Measurements from ENCODE around the gene KCNMA1.

KCNMA1 gene

GRCh38 chr10:77252380-77253146 lies 385.0 kb downstream of the KCNMA1 start:
- DNase-seq: no peak

- no peak for DNase-seq
Measured at GRCh38 chr10:77251297-77252013, 386.2 kb downstream of the KCNMA1 start.

- no peak for DNase-seq
Measured at GRCh38 chr10:77249901-77250459, 387.6 kb downstream of the KCNMA1 start.

GRCh38 chr10:77248104-77248790 lies 389.4 kb downstream of the KCNMA1 start:
- DNase-seq: no peak

GRCh38 chr10:77247031-77247990 lies 390.3 kb downstream of the KCNMA1 start:
- no peak for DNase-seq

- DNase-seq: no peak
Measured at GRCh38 chr10:77245953-77246352, 391.7 kb downstream of the KCNMA1 start.

GRCh38 chr10:77244746-77245145 lies 392.9 kb downstream of the KCNMA1 start:
- DNase-seq: no peak

- DNase-seq: no peak
Measured at GRCh38 chr10:77244286-77244685, 393.3 kb downstream of the KCNMA1 start.

GRCh38 chr10:77241350-77241725 lies 396.3 kb downstream of the KCNMA1 start:
- DNase-seq: no peak

- no peak for DNase-seq
Measured at GRCh38 chr10:77240706-77241349, 396.8 kb downstream of the KCNMA1 start.

- no peak for DNase-seq
Measured at GRCh38 chr10:77240041-77240652, 397.5 kb downstream of the KCNMA1 start.

GRCh38 chr10:77237120-77237519 lies 400.5 kb downstream of the KCNMA1 start:
- no peak for DNase-seq

- no peak for DNase-seq
Measured at GRCh38 chr10:77236700-77237099, 400.9 kb downstream of the KCNMA1 start.

GRCh38 chr10:77236029-77236428 lies 401.6 kb downstream of the KCNMA1 start:
- DNase-seq: no peak

GRCh38 chr10:77234599-77234998 lies 403.0 kb downstream of the KCNMA1 start:
- no peak for DNase-seq

- DNase-seq: no peak
Measured at GRCh38 chr10:77233466-77233865, 404.1 kb downstream of the KCNMA1 start.

GRCh38 chr10:77231884-77232610 lies 405.6 kb downstream of the KCNMA1 start:
- DNase-seq: no peak

GRCh38 chr10:77231375-77231774 lies 406.2 kb downstream of the KCNMA1 start:
- no peak for DNase-seq

- DNase-seq: no peak
Measured at GRCh38 chr10:77230194-77230593, 407.4 kb downstream of the KCNMA1 start.

GRCh38 chr10:77229704-77230103 lies 407.9 kb downstream of the KCNMA1 start:
- no peak for DNase-seq

- DNase-seq: no peak
Measured at GRCh38 chr10:77228559-77228958, 409.0 kb downstream of the KCNMA1 start.
